Activated CD4-positive, CD25-positive, alpha-beta regulatory T cell (primary cell): ENCODE data around the gene IFIT1B.
"Not testable (repeated sequence)": the region's sequence is repeated elsewhere in the genome, so short reads cannot be mapped to it uniquely, and the experiment has no call there.

Source experiments
- DNase-seq, 4 experiments: peaks; one replicate each; lab custom pipeline; 2025; lab: John Stamatoyannopoulos, UW

The IFIT1B gene

DNA sequence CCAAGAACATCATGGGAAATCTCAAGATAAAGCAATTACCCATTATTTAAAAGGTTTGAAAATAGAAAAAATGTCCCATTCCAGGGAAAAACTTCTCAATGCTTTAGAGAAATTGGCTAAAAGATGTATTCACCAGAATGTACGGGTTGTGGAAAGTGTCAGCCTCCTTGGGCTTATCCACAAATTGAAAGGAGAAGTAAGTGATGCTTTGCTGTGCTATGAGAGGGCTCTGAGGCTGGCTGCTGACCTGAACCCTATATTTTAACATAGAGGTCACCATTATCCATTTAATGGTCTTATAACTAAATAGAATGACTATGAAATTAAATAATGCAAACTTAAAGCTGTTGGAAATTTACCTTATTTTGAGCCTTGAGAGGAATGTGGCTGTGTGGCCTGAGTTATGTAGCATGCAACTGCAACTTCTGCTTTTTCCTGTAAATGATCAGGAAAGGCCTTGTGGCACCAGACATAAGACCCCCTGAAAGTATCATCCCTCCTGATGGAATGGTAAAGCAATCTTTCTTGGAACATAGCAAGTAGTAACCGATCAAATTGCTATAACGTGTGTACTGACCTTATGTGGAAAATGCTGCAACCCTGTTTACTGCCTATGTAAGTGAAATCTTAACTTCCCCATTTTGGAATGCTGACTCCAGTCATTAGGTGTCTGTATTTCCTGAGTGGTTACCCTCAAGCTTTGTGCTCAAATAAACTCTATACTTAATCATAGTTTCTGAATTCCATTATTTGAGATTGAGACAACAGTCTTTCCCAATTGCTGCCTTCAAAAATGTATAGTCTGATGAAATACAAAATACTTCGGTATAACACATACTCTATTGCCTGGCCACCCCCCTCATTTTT is 6.9 kb downstream of the IFIT1B start:
- DNase-seq: no peak

DNA sequence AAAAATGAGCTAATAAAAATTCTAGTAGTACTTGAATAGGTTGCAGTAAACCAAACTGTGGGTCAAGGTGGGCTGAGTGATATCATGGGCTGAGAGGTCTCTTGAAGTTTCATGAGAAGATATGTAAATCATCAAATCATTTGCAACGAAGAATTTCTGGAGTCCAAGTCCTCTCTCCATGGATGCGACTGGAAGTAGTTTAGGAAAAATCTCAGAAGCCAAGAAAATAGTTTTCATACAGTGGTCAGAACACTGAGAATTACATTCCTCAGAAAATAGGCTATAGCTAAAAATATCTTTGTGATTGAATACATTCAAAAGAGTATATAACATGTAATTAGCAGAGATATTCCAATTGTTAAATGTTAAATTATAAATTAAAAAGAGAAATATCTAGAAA is 10.9 kb downstream of the IFIT1B start:
- DNase-seq: no peak

DNA sequence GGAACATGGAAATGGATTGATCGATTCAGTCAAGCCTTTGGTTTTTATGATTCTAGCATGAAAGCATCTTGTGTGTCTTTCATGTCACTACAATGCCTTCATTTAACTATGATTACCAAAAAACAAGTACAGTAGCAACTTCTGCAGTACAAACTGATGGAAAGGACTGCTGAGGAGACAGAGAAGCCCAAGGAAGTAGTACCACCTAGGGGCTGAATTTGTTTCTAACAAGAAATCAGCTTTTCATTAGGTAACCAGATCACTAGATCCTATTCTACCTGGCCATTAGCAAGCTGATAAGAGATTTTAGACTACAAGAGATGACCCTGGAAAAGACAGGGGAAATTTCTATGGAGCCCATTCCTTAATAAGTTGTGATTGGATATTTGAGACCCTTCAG is 11.4 kb downstream of the IFIT1B start:
- DNase-seq: no peak

DNA sequence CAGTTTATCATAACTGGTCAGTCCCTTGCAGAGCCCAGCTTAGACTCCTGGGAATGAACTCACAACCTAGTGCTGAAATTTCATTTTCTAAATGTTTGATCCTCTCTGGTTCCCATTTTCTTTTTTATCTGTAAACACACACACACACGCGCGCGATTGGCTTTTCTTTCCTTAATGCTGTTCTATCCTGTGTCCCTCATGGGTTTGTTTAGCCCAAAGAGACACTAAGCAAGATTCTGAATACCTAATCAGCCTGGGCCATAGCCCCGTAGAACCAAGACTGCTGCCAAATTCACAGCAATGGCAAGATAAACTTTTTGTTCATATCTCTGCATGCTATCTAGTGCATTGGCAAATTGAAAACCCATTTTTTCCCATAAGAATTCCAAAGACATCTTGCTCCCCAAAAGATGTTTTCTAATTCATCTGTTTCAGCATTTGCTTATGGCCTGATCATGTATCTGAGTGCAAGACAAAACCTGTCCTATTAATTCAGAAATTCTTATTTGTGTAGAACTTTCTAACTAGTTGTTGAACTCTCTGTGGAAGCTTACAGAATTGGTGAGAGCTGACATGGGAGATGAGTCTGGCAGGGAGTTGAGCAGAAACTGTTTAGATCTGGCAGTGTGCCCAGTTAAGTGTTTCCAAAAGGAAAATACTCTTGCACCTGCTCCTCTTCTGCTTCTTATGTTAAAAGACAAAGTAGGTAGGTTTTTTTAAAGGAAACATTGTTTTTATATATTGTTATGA is 12.8 kb downstream of the IFIT1B start:
- no peak for DNase-seq

DNA sequence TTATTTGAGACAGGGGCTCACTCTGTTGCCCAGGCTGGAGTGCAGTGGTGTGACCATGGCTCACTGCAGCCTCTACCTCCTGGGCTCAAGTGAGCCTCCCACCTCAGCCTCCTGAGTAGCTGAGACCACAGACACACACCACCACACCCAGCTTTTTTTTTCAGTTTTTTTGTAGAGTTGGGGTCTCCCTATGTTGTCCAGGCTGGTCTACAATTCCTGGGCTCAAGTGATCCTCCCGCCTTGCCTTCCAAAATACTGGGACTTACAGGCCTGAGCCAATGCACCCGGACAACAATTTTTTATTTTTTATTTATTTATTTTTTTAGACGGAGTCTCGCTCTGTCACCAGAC is 13.3 kb downstream of the IFIT1B start:
- DNase-seq: not testable (repeated sequence)

DNA sequence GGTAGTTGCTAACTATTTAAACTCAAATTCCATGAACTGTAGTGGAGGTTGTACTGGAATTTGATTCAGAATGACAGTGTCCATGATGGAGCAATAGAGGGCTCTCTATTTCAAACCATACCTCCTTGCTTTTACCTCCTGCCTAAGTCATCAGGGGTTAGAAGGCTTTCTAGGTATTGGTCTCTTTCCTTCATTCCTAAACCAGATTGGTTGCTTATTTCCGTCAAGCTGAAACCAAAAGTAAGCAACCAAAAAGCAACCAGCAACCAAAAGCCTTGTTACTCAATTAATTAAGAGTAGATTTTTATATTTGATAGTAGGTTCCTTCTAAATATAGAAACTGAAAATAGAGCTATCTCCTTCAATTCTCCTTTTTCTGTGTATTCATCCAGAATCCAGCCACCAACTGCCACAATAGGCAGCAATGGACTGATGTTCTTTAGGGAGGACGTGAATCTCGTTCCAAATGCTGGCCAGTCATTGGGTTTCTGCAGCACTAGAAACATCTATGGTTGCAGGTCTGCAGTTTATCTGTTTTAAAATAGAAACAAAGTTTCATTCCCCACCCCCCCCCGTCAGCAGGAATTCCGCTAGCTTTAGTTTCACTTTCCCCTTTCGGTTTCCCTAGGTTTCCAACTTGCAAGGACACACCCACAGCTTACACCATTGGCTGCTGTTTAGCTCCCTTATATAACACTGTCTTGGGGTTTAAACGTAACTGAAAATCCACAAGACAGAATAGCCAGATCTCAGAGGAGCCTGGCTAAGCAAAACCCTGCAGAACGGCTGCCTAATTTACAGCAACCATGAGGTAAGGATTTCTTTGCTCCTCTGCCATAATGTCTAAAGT is 14.3 kb downstream of the IFIT1B start, which contains the start of gene IFIT1:
Gene IFIT1, plus strand, starts transcription at position 717 of the 850 bp plus-strand sequence. Its CDS starts 90 bp downstream, at position 807.
- DNase-seq: peak in 2 of 4 experiments; percentile 2 to 29

DNA sequence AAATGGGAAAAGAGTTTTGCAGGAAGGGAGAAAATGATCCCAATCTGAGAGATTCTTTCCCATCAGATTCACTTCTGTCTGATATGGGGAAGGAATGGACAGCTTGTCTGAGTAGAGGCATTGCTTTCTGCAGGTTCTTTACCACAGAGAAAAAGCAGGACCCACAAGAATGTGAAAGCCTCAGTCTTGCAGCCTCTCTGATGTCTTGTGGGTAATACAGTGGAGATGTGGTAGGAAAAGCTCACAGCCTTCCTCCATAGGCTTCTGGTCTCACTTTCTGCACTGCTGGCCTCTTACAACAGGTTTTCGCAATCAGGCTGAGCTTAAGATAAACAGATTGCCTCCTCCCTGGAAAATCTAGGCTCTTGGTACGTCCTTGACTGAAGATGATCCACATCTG is 15.1 kb downstream of the IFIT1B start:
- DNase-seq: no peak

DNA sequence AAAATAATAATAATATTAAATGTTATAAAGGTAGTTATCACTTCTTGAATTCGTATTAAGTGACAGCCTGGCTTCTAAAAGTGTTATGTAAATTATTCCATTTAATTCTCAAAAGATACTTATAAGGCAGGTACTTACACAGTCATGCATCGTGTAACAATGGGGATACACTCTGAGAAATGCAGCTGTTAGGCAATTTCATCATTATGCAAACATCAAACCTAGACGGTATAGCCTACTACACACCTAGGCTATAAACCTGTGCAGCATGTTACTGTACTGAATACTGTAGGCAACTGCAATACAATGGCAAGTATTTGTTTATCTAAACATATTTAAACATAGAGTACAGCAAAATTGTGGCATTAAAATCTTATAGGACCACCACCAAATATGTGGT is 16.0 kb downstream of the IFIT1B start:
- no peak for DNase-seq

DNA sequence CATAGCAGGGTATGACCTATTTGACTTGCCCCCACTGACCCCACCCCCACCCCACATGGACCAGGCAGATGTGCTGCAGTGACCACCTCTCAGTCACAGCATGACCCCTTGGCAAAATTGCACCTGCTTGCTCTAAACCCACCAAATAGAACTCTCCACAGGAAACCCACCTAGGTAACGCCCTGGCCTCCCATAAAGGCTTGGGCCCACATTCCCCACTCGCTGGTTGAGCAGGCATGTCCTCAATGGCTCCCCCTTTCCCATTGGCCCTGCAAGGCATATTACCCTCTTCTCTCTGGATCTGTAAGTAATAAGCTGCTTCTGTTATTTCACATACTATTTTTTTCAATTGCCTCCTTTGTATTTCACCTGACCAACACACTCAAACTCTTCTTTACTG is 17.3 kb downstream of the IFIT1B start:
- DNase-seq: no peak

DNA sequence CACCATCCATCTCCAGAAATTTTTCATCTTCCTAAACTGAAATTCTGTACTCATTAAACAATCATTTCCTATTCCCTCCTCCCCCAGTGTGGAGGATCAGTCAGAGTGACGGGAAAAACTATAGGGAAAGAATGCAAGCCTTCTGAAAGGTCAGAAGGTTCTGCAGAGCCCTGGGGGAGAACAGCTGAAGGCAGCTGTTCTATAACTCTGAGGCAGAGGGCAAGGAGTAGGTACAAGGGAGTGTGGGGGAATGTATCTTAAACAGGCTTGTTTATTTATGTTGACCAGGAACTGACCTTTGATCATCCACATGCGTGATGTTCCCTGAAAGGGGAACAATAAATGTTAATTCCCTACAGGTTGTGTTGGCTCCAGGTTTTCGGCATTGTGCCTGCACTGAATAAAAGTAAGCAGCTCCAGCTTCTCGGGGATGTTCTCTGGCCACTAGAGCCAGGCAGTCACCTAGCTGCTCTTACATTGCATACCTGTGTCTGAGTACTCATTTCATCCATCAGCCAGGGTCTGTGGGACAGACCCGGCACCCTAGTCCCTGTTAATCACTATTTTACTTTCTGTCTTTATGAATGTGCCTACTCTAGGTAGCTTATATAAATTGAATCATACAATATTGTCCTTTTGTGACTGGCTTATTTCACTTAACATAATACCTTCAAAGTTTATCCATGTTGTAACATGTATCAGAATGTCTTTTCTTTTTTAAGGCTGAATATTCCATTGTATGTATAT is 20.3 kb downstream of the IFIT1B start:
- no peak for DNase-seq

DNA sequence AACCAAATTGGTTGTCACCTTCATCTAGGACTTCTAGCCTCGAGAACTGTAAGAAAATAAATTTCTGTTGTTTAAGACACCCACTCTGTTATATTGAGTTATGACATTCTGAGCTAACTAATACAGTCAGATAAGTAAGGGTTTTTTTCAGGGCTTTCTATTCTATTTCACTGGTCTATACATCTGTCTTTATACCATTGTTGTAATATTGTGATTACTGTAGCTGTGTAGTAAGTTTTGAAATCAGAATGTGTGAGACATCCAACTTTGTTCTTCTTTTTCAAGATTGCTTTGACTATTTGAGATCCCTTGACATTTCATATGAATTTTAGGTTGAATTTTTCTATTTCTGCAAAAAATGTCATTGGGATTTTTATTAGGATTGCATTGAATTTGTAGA is 22.1 kb downstream of the IFIT1B start:
- DNase-seq: no peak

DNA sequence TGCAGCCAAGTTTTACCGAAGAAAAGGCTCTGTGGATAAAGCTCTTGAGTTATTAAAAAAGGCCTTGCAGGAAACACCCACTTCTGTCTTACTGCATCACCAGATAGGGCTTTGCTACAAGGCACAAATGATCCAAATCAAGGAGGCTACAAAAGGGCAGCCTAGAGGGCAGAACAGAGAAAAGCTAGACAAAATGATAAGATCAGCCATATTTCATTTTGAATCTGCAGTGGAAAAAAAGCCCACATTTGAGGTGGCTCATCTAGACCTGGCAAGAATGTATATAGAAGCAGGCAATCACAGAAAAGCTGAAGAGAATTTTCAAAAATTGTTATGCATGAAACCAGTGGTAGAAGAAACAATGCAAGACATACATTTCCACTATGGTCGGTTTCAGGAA is 25.2 kb downstream of the IFIT1B start:
- no peak for DNase-seq

DNA sequence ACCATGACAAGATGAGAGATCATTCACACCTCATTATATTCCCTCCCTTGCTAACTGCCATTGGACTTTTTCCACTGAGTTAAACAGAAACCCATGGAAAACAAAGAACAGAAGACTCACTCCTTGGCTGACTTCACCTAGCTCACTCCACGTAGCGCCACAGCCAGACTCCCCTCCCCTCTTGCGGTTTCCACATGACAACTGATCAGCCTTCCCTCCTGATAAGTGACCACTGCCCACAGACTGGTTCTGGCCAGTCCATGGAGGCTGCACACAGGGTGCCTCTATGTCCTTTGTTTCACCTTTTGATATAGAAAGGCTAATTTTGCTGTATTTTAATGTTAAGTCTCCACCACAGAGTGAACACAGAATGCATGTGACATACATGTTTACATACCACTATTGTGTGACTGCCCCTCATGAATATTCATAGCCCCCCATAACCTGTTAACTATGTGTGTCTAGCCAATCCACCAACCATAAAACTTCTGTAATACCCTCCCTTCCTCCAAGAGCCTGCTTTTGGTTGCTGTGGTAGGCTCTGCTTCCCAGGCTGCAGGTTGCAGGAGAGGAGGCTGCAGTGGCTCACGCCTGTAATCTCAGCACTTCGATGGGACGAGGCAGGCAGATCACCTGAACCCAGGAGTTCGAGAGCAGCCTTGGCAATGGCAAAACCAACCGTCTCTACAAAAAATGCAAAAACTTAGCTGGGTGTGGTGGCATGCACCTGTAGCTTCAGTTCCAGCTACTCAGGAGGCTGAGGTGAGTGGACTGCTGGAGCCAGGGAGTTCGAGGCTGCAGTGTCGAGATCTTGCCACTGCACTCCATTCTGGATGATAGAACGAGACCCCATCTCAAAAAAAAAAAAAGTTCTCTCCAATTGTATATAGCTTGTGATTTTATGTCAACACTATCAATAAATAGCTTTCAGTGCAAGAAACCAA is 26.5 kb downstream of the IFIT1B start:
- DNase-seq: no peak

DNA sequence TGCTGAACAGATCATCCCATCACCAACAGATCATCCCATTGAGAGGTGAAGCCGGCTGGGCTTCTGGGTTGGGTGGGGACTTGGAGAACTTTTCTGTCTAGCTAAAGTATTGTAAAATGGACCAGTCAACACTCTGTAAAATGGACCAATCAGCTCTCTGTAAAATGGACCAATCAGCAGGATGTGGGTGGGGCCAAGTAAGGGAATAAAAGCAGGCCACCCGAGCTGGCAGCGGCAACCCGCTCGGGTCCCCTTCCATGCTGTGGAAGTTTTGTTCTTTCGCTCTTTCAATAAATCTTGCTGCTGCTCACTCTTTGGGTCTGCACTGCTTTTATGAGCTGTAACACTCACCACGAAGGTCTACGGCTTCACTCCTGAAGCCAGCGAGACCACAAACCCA is 28.3 kb downstream of the IFIT1B start:
- DNase-seq: not testable (repeated sequence)

DNA sequence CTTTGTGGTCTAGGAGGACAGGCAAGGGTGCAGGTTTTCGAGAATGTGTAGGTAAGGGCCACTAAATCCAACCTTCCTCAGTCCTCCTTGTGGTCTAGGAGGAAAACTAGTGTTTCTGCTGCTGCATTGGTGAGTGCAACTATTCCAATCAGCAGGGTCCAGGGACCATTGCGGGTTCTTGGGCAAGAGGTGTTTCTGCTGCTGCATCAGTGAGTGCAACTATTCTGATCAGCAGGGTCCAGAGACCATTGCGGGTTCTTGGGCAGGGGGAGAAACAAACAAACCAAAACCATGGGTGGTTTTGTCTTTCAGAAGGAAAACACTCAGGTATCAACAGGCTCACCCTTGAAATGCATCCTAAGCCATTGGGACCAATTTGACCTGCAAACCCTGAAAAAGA is 29.9 kb downstream of the IFIT1B start:
- not testable (repeated sequence) for DNase-seq

DNA sequence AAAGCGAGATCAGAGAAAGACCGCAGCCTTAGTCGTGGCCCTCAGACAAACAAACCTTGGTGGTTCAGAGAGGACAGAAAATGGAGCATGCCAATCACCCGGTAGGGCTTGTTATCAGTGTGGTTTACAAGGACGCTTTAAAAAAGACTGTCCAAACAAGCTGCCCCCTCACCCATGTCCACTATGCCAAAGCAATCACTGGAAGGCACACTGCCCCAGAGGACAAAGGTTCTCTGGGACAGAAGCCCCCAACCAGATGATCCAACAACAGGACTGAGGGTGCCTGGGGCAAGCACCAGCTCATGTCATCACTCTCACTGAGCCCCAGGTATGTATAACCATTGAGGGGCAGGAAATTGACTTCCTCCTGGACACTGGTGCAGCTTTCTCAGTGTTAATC is 31.4 kb downstream of the IFIT1B start:
- not testable (repeated sequence) for DNase-seq

DNA sequence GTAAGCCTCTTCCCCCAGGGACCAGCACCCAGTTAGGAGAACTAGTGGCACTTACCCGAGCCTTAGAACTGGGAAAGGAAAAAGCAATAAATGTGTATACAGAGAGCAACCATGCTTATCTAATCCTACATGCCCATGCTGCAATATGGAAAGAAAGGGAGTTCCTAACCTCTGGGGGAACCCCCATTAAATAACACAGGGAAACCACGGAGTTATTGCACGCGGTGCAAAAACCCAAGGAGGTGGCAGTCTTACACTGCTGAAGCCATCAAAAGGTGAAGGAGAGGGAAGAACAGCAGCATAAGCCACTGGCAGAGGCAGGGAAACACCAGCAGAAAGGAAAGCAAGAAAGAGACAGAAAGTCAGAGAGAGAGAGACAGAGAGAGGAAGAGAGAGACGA is 32.7 kb downstream of the IFIT1B start:
- DNase-seq: not testable (repeated sequence)

DNA sequence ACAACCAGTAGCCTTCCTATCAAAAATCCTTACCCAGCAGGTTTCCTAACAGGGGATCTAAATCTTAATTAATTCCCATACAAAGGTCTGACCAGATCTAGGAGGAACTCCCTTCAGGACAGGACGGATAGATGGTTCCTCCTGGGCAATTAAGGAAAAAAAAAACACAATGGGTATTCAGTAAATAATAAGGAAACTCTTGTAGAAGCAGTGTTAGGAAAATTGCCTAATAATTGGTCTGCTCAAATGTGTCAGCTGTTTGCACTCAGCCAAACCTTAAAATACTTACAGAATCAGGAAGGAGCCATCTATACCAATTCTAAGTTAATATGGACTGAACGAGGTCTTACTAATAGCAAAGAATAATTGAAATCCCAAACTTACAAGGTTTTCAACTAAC is 33.3 kb downstream of the IFIT1B start:
- DNase-seq: not testable (repeated sequence)

DNA sequence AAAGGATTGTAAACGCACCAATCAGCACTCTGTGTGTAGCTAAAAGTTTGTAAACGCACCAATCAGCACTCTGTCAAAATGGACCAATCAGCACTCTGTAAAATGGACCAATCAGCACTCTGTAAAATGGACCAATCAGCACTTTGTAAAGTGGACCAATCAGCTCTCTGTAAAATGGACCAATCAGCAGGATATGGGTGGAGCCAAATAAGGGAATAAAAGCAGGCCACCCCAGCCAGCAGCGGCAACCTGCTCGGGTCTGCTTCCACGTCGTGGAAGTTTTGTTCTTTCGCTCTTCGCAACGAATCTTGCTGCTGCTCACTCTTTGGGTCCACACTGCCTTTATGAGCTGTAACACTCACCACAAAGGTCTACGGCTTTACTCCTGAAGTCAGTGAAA is 34.4 kb downstream of the IFIT1B start:
- DNase-seq: peak in 2 of 4 experiments; percentile 1 to 6

DNA sequence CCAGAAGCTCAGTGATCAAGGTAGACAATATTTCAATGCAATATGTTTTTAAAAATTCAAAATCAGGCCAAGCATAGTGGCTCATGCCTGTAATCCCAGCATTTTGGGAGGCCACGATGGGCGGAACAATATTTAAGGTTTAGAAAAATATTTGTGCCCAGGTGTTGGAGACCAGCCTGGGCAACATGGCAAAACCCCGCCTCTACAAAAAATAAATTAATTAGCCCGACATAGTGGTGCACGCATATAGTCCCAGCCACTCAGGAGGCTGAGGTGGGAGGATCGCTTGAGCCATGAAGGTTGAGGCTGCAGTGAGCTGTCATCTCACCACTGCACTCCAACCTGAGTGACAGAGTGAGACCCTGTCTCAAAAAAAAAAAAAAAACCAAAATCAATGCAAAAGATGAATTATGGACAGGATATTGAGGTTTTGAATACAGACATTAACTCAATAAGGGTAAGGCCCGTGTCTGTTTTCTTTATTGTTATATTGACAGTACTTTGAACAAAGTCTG is 35.6 kb downstream of the IFIT1B start:
- DNase-seq: no peak
